Stomach smooth muscle (tissue), 2 donors: ENCODE results near the gene TPRX2.
"Not testable (repeated sequence)": the region's sequence is repeated elsewhere in the genome, so short reads cannot be mapped to it uniquely, and the experiment has no call there.

Experiments used
- H3K27ac ChIP-seq: one replicate; pipeline ENCODE4 v1.7.0; 2013; ENCODE audit warnings: mild to moderate bottlenecking, low read length, inconsistent platforms
- H3K27me3 ChIP-seq, 2 donors: one replicate each; pipeline ENCODE4 v1.7.0; 2013; ENCODE audit warnings: low read length in 2 of 2; ENCODE audit not compliant: insufficient read depth in 2 of 2, control insufficient read depth in 1 of 2
- H3K36me3 ChIP-seq, 2 donors: one replicate each; pipeline ENCODE4 v1.7.0; 2013; ENCODE audit warnings: low read length in 2 of 2; ENCODE audit not compliant: control insufficient read depth in 2 of 2, insufficient read depth in 2 of 2
- H3K4me1 ChIP-seq: one replicate; pipeline ENCODE4 v1.7.0; 2013; ENCODE audit warnings: low read length; ENCODE audit not compliant: control insufficient read depth, insufficient read depth
- H3K4me3 ChIP-seq, 2 donors: one replicate each; pipeline ENCODE4 v1.7.0; 2013; ENCODE audit warnings: low read length in 2 of 2
- H3K9ac ChIP-seq, 2 donors: one replicate each; pipeline ENCODE4 v1.7.0; 2013; ENCODE audit warnings: low read length in 2 of 2, mild to moderate bottlenecking in 1 of 2
- H3K9me3 ChIP-seq, 2 donors: one replicate each; pipeline ENCODE4 v1.7.0; 2013; ENCODE audit warnings: low read length in 2 of 2; ENCODE audit not compliant: control insufficient read depth in 2 of 2
- donor health status: healthy.
- donor health status: Pancreatic carcinoma.

The TPRX2 gene

GRCh38 chr19:47890865-47891621 is 32.0 kb downstream of the TPRX2 start:
- no peak overlapping the region for H3K4me3 ChIP-seq
- no peak overlapping the region for H3K9ac ChIP-seq
- H3K36me3 ChIP-seq = no peaks in the 10 kb centered on the region
- no peak overlapping the region for H3K27ac ChIP-seq
- no peaks in the 10 kb centered on the region for H3K4me1 ChIP-seq
- peaks cover 0 to 2% of the 10 kb centered on the region in 2 donors for H3K27me3 ChIP-seq
- H3K9me3 ChIP-seq = peaks cover 3% of the 10 kb centered on the region in 2 donors

GRCh38 chr19:47891622-47891922 is 32.5 kb downstream of the TPRX2 start:
- no peak overlapping the region for H3K9ac ChIP-seq
- no peak overlapping the region for H3K27ac ChIP-seq

GRCh38 chr19:47891923-47892666 is 33.1 kb downstream of the TPRX2 start:
- Histone ChIP-seq H3K27me3 (peaks cover 0 to 2% of the 10 kb centered on the region in 2 donors), H3K4me3 (no peak overlapping the region), H3K27ac (no peak overlapping the region), H3K9me3 (peaks cover 3 to 10% of the 10 kb centered on the region in 2 donors), H3K36me3 (no peaks in the 10 kb centered on the region), H3K9ac (no peak overlapping the region), H3K4me1 (no peaks in the 10 kb centered on the region)

More at GRCh38 chr19:47891622-47891922, 32.5 kb downstream of the TPRX2 start:
- H3K9me3 ChIP-seq = peaks cover 3 to 8% of the 10 kb centered on the region in 2 donors
- peaks cover 0 to 2% of the 10 kb centered on the region in 2 donors for H3K27me3 ChIP-seq
- H3K36me3 ChIP-seq = no peaks in the 10 kb centered on the region
- no peak overlapping the region for H3K4me3 ChIP-seq
- H3K4me1 ChIP-seq = no peaks in the 10 kb centered on the region

DNA sequence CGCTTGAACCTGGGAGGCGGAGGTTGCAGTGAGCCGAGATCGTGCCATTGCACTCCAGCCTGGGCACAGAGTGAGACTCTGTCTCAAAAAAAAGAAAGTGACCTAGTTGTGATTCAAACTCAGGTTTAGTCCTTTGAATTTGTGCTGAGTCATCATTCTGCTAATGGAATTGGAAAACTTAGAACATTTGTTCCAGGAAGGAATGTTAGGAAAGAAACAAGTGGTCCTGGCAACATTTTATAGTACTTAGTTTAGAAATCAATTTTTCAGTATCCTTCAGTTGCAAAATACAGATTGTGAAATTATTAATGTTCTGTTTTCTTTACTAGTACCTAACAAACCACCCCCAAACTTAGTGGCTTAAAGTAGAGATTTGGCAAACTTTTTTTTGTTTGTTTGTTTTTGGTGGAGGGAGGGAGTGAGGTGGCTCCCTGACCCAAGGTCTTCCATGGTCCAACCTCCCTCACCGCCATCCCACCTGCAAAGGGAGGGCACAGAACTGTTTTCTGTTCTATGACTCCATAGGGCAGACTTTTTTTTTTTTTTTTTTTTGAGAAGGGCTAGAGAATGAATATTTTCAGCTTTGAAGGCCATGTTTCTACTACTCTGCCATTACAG is 36.2 kb downstream of the TPRX2 start:
- Histone ChIP-seq H3K27me3 (peaks cover 0 to 2% of the 10 kb centered on the region in 2 donors), H3K36me3 (no peaks in the 10 kb centered on the region), H3K4me1 (no peaks in the 10 kb centered on the region), H3K9ac (no peak overlapping the region), H3K27ac (no peak overlapping the region), H3K4me3 (no peak overlapping the region), H3K9me3 (peaks cover 3 to 10% of the 10 kb centered on the region in 2 donors)

- Histone ChIP-seq H3K4me1 (no peaks in the 10 kb centered on the region), H3K36me3 (no peaks in the 10 kb centered on the region), H3K27ac (no peak overlapping the region), H3K9me3 (peaks cover 3 to 10% of the 10 kb centered on the region in 2 donors), H3K4me3 (no peak overlapping the region), H3K9ac (no peak overlapping the region), H3K27me3 (peaks cover 0 to 2% of the 10 kb centered on the region in 2 donors)
Measured at GRCh38 chr19:47896019-47896418, 37.0 kb downstream of the TPRX2 start.

GRCh38 chr19:47896773-47897172 is 37.7 kb downstream of the TPRX2 start:
- no peak overlapping the region for H3K27ac ChIP-seq
- no peak overlapping the region for H3K4me3 ChIP-seq

DNA sequence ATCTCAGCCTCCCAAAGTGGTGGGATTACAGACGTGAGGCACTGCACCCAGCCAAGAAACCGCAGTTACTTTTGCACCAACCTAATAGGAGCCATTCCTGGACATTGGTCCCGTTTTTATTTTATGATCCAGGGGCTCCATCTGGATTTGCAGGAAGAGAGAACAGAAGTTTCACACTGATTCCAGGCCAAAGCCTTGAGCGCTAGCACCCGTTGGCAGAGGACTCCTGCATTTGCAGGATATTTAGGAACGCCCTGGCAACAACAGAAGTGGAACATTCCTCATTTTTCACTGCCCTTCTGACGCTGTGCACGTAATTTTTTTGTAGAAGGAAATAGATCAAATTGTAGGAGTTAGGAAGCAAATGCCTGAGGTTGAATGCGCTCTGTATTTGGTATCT is 38.8 kb downstream of the TPRX2 start:
- H3K4me3 ChIP-seq = no peak overlapping the region
- H3K27ac ChIP-seq = no peak overlapping the region
- no peaks in the 10 kb centered on the region for H3K4me1 ChIP-seq
- H3K9ac ChIP-seq = no peak overlapping the region
- H3K27me3 ChIP-seq = peaks cover 0 to 3% of the 10 kb centered on the region in 2 donors
- no peaks in the 10 kb centered on the region for H3K36me3 ChIP-seq
- H3K9me3 ChIP-seq = peaks cover 3 to 10% of the 10 kb centered on the region in 2 donors

More at GRCh38 chr19:47896773-47897172, 37.7 kb downstream of the TPRX2 start:
- H3K9me3 ChIP-seq = peaks cover 3 to 10% of the 10 kb centered on the region in 2 donors
- H3K4me1 ChIP-seq = no peaks in the 10 kb centered on the region
- no peaks in the 10 kb centered on the region for H3K36me3 ChIP-seq
- no peak overlapping the region for H3K9ac ChIP-seq
- peaks cover 0 to 2% of the 10 kb centered on the region in 2 donors for H3K27me3 ChIP-seq

- Histone ChIP-seq H3K36me3 (no peaks in the 10 kb centered on the region), H3K9ac (no peak overlapping the region), H3K27ac (no peak overlapping the region), H3K9me3 (peaks cover 3 to 10% of the 10 kb centered on the region in 2 donors), H3K4me1 (no peaks in the 10 kb centered on the region), H3K27me3 (peaks cover 0 to 3% of the 10 kb centered on the region in 2 donors), H3K4me3 (no peak overlapping the region)
Measured at GRCh38 chr19:47899335-47899734, 40.3 kb downstream of the TPRX2 start.

DNA sequence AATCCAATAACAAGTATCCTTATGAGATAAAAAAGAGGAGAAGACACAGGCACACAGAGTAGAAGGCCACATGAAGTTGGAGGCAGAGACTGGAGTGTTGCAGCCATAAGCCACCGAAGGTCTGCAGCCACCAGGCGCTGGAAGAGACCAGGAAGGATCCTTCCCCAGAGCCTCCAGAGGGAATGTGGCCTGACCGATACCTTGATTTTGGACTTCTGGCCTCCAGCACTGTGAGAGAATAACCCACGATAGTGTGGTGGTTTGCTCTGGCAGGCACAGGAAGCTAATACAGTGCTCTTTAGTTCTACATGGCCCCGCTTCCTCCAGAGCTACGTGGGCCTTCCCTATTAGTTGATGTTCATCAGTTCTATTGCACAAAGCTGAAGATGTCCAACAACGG is 42.3 kb downstream of the TPRX2 start:
- Histone ChIP-seq H3K9ac (no peak overlapping the region), H3K27me3 (peaks cover 0 to 3% of the 10 kb centered on the region in 2 donors), H3K4me1 (no peaks in the 10 kb centered on the region), H3K27ac (no peak overlapping the region), H3K9me3 (peaks cover 0 to 4% of the 10 kb centered on the region in 2 donors), H3K4me3 (no peak overlapping the region), H3K36me3 (no peaks in the 10 kb centered on the region)

- not testable (repeated sequence) for H3K4me3 ChIP-seq, H3K27ac ChIP-seq, H3K9me3 ChIP-seq, H3K36me3 ChIP-seq, H3K4me1 ChIP-seq, H3K9ac ChIP-seq, H3K27me3 ChIP-seq
Measured at GRCh38 chr19:47909350-47909749, 50.3 kb downstream of the TPRX2 start.
